Daoy (cell line): ENCODE results near the gene TSC2. TPM values are rescaled to one million over a fixed set of nuclear protein-coding genes. Genes with fewer than 3 reads are reported as not detected.
A peak's percentile ranks its signal among the peaks of the same experiment; 100 is the strongest.

Experiments
- DNase-seq: peaks from one replicate; pipeline ENCODE4 v3.0.0-alpha.2; 2015; ENCODE audit warnings: low read depth
- total RNA-seq: library from RNA; depleted of rRNA; stranded (reverse); fragments of >200 nt; shearing (Covaris generic); gene quantifications from 2 replicates; pipeline ENCODE4 v1.2.3, GENCODE V29; 2014; rRNA removed

Gene TSC2
- 31.4 and 34.1 TPM in 2 replicates for total RNA-seq

DNA sequence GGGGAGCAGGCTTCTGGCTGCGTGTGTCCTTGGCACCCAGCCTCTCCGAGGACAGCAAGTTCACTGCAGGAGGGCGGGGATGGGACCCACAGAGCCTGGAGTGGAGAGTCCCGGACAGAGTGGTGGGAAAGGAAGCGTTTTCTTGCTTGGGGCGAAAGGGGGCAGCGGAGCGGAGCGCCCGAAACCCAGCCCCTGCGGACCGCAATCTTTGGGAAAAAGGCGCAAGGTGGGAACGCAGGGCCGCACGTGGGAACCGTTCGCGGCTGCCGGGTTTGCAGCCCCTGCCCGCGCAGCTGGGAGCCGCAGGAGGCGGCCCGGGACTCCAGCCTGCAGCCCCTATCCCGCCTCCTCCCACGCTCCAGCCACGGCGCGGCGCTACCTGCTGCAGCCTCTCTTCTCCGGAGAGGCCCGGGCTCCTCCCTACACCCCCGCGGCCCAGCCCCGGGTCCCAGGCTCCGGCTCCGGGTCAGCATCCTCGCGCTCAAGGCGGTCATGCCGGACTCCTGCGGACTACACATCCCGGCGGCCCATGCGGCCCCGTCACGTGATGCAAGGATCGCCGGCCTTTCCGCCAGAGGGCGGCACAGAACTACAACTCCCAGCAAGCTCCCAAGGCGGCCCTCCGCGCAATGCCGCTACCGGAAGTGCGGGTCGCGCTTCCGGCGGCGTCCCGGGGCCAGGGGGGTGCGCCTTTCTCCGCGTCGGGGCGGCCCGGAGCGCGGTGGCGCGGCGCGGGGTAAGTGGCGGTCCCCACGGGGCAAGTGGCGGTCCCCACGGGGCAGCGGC, at the start of gene TSC2, which contains the start of gene NTHL1:
Gene TSC2 (plus strand): TSS at position 656 of the 786 bp plus-strand sequence. CDS start 631 bp downstream, outside the sequence.
Gene NTHL1 (minus strand): TSS at position 505 of the 786 bp plus-strand sequence. CDS start 11 bp downstream, at position 494.
- DNase-seq: peak; percentile 96

DNA sequence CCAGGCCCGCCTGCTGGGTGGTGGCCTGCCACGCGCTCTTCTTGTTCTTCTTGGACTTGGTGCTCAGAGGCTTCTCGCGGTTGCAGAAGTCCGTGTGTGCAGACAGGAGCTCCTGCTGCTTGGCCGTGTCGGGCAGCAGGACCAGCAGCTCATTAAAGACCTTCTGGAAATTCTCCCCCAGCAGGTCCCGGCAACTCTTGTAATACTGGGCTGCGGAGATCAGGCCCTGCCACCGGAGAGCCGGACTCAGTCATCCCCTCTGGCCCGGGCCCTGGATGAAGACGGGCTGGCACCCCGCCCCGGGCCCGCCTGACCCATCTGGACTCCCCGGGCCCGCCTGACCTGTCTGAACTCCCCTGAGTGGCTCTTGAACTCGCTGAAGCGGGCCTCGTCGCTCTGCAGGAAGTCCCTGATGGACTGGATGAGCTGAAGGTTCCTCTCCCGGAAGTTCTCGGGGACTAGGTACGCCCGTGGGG, 49.4 kb upstream of the TSC2 start:
- DNase-seq: no peak

- no peak for DNase-seq
These were observed 48.7 kb upstream of the TSC2 start for GRCh38 chr16:1998852-1999801.

GRCh38 chr16:1999866-2000514, 47.8 kb upstream of the TSC2 start:
- no peak for DNase-seq

GRCh38 chr16:2001035-2001434, 46.8 kb upstream of the TSC2 start:
- no peak for DNase-seq

DNA sequence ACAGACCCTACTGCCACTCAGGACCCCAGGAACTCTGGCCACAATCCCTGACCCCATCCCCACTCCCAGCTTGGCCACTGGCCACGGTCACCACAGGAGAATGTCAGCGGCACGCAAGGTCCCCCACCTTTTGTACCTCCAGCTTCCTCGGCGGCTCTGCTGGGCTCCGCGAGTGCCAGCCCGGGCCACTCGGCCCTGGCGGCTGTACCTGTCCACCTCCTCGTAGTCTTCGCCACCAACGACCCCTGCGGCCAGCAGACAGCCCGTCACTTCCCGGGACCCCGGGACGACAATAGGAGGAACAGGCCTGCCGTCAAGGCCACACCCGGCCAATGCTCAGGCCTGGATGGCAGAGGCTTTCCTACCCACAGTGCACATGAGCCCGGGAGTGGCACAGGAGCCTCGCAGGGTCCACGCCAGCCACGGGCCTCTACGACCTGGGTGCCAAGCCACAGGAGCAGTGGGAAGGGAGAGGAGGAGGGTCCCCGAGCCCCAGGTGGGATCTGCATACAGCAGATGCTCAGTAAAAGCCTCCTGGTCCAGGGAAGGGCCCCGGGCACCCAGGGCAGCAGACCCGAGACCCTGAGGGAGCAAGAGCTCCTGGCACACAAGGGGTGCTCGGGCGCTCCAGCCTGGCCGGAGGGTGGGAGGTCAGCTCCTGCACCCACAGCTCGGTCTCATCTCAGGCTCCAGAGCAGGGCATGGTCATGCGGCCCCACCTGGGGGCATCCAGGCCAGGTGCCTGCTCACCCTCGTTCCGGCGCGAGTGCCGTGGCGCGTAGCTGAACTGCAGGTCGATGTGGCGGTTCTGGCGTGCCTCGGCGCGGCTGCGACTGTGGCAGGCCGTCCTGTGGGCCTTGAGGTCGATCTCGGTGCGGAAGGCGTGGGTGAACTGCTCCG, 46.1 kb upstream of the TSC2 start:
- DNase-seq: no peak

- DNase-seq: no peak
These were observed 45.2 kb upstream of the TSC2 start for GRCh38 chr16:2002406-2003230.

- no peak for DNase-seq
These were observed 44.5 kb upstream of the TSC2 start for GRCh38 chr16:2003231-2003826.

GRCh38 chr16:2003827-2004641, 43.8 kb upstream of the TSC2 start:
- DNase-seq: peak; percentile 89

DNA sequence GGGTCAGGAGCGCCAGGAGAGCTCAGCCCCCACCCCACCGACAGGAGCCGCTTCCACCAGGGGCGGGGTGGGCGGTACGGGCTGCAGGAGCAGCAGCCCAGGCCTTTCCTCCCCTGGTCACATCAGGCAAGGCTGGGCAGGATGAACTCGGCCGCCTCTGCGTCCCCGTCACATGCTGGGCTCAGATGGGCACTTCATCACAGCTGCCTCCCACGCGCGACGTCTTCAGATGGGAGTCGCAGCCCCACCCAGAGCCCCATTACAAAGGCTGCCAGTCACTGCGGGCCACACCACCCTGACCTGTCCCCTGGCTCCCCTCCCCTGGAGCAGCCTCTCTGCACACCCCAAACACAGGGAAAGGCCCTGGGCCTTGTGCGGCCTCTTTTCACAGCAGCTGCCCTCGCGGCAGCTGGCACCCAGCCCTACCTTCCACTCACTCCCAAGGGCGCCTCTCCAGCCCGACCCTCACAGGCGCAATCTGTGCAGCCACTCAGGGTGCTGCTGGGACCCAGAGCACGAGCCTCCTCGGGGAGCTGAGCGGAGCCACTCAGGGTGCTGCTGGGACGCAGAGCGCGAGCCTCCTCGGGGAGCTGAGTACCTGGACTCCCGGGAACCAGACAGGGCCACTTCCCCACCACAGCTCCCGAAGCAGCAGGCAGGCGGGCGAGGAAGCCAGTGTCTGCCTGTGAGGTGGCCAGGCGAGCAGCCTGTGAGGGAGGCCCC, 42.8 kb upstream of the TSC2 start:
- no peak for DNase-seq

DNA sequence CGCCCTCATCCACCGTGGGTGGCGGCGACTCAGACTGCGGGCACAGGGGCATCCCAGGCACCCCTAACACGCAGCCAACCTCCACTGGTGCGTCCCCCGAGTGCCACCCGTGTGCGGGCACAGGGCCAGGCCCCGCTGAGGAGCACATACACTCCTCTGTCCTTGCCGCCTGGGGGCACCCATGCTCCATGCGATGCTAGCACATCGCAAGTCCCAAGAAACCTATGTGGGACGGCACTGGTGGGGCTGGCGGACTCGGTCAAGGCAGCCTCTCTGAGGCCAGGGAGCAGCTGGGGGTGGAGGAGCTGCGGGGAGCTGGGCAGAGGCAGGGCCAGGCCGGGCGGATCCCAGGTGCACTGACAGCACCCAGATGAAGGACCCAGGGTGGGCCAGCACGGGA, 42.1 kb upstream of the TSC2 start:
- DNase-seq: no peak

- DNase-seq: no peak
These were observed 41.5 kb upstream of the TSC2 start for GRCh38 chr16:2006317-2006716.

GRCh38 chr16:2007081-2007836, 40.5 kb upstream of the TSC2 start:
- DNase-seq: no peak

GRCh38 chr16:2008009-2008526, 39.7 kb upstream of the TSC2 start:
- DNase-seq: peak; percentile 80

DNA sequence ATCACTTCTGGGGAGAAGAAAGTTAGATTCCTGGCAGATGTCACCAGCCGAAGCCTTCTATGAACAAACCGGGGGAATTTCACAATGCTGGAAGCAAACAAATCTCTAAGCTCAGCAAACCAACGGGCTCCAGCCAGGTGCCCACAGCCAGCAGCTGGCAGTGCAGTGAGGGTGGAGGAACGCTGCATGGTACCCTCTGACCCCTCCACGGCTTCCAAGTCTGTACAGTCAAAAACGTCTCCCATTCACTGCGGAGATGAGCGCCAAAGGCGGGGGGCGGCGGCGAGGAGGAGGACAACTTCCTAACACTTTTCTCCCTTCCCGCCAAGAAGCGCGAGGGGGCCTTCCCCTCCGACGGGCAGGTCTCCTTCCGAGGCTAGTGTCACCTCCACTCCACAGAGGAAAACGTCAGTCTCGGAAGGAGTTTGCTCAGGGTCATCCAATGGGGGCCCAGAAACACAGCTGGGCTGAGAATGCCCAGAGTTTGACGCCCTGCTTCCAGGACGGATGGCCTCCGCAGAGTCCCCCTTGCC, 39.1 kb upstream of the TSC2 start:
- DNase-seq: no peak

DNA sequence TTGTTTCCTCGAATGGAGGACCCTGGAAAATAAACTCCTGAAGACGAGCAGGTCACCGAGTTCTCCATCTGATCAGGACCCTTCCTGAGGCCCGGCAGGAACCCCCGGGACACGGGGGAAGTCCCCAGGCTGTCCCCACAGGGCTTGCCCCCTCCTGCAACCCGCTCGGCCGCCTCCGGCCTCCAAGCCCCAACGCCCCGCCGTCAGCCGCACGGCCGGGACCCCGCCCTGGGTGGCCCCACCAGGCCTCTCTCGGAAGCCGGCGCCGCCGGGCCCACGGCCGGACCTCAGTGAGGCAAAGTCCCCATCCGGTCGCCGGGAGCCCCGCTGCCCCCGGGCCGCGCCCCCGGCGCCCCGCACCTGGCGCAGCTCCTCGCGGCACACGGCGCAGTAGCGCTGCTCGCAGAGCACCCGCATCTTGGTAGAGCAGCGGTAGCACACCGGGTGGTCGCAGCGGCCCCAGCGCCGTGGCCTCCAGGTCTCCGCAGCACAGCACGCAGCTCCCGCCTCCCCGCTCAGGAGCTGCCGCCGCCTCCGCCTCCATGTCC, 38.5 kb upstream of the TSC2 start:
- DNase-seq: no peak
